G401.6 (cell line): Measurements from ENCODE around the gene NFU1.

Experiments
- FAIRE-seq: peaks from 2 replicates; lab custom pipeline; 2012; peaks lifted over from hg19 to GRCh38; lab: Jason Lieb, UNC

NFU1 gene

DNA sequence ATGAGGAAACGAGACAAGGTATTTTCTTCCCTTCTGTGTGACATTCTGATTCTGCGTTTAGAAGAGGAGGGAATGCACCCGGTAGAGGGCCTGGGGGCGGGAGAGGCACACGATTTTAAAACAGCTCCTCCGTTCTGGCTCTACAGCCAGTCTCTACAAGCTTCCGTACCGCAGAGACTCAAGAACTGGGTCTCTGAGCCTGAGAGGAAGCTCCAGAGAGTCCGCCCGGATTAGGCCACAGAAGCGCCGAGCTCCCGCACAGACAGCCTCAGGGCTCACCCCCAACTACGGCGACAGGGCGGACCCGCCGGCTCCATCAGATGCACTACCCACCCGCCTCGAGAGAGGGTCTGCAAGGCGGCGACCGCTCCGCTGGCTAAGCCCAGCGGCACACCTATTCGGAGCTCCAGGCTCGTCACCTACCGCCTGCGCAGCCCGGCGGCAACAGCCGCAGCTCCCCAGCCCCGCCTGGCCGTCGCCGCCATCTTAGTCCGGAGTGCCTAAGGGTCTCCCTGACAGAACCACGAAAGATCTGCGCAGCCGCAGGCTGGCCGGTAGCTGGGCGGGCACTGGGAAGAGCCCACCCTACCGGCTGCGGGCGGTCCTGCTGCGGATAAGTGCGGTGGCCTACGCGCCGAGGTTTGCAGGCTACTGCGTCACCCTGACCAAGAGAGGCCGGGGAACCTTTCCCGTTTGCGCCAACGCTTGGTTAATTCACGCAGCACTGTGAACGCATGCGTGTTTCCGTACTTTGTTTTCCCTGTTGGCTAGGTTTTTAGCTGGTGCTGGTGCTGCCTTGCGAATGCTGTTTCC lies at the start of gene NFU1:
Gene NFU1, minus strand, starts transcription at position 498 of the 813 bp plus-strand sequence. Its CDS starts 13 bp downstream, at position 485.
- FAIRE-seq = peak; percentile 90

DNA sequence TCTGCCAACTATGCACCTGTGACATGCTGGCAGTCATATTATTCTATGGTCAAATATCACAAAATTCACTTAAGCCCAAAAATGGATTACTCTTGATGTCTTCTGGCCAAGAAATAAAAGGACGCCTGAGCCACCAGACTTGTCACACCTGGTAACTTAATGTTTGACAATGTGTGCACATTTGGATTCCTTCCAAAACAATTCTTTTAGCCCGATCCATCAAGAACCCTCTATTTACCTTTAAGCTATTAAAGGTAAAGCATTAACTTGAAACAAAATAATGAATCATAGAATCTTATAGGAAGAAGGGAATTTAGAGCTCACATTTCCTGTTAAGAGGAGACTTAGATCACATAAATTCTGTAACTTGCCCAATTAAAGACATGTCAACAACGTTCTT lies 46.5 kb upstream of the NFU1 start:
- FAIRE-seq = no peak

- FAIRE-seq = no peak
Observed at GRCh38 chr2:69483024-69483423, 45.8 kb upstream of the NFU1 start.

DNA sequence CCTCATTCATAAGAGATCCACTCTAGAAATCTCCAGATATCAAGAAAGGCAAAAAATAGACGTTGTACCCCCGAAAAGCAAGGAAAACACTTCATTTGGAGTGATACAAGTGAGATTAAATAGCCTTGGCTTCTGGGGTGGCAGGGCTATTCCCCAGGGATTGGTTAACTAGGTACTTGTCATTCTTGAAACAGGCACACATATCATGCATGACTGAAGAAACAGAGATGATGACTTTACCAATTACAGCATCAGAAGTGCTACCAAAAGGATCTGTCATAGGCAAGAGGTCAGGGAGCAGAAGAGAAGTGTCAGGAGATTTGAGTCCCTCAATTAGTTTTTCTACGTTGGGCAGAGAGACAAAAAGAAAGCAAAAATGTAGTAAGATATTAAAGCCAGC lies 45.2 kb upstream of the NFU1 start:
- no peak for FAIRE-seq

- no peak for FAIRE-seq
Observed at GRCh38 chr2:69481421-69481820, 44.2 kb upstream of the NFU1 start.

DNA sequence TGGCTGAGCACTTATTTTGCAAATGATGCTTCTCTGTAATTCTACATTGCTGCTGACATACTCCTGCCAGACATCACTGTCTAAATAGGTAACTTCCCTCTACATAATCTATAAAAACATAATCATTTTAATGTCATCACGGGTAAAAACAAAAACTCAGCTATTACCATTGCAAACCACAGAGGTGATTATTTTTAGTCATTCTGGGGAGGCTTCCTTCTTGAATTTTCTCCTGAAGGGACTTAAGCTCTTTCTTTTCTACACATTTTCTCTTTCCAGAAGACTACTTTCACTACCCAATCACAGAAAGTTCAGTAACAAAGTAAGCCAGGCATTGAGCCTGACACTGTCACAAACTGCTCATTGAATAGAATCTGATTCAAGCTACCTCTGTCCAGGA lies 40.4 kb upstream of the NFU1 start:
- no peak for FAIRE-seq

DNA sequence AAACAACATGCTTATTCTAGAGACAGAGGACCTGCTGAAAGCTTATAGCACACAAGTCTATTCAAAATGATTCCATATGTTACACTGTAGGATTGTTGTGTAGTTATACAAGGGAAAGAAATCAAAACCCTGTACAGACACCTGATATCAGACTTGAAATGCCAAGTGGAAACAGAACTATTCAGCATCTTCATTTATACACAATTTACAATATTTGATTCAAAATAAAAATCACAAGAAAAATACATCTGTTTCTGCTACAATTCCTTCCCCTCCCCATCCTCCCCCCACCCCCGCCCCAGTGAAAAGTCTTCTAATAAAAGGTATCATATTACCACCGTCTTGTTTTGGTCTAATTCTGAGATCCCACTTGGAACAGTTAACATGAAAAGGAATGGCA lies 37.5 kb upstream of the NFU1 start:
- no peak for FAIRE-seq

GRCh38 chr2:69471793-69472192 lies 34.6 kb upstream of the NFU1 start:
- no peak for FAIRE-seq

DNA sequence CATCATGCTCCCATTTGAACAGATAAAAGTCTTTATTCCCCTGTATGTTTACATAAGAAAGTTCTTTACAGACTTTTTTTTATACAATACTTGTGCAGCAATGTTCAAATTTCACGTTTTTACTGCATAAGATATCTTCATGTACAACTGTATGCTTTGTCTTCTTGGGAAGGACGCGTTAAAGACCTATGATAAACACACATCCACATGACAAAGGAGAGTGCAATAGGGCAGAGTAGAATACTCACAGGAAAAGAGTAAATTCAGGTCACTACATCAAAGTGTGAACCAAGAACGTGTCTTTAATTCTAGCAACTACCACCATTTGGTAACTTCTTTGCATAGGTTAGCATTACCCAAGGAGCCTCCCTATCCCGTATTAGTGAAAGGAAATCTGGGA lies 33.7 kb upstream of the NFU1 start:
- no peak for FAIRE-seq

- no peak for FAIRE-seq
Observed at GRCh38 chr2:69469784-69470183, 32.5 kb upstream of the NFU1 start.

DNA sequence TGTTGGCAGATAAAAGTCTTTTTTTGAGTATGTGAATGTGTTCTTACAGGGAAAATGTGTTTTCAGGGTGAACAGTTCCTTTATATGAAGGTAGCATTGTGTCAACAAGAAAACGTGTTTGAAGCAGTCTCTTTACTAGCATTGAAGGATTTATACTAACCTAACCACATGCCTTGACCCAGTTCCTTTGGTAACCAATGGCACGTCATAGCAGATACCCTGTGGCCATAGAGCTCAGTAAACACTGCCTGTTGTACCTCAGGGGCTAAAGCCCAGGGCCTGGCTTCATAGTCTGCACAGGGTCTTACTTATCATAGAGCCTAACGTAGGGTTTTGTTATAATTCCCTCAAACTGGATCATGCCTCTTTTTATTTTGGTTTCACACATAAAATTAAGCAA lies 32.1 kb upstream of the NFU1 start:
- no peak for FAIRE-seq

DNA sequence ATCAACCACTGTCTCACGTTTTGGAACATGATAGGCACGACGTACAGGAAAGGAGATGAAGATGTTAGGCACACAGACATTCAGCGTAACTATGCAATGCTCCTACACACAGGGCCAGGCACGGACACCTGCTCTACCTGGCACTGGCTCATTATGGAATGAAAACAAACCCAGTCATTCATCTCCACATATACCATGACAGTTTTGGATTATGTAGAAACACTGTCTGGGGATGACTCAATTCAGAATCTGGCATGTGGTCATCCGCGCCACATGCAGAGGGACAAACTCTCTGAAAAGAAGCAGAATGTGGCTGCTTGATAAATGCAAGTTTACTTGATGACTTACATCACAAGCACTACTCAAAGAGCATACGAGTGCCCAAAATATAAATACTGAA lies 29.5 kb upstream of the NFU1 start:
- no peak for FAIRE-seq

- FAIRE-seq = no peak
Observed at GRCh38 chr2:69465513-69466456, 28.6 kb upstream of the NFU1 start.

DNA sequence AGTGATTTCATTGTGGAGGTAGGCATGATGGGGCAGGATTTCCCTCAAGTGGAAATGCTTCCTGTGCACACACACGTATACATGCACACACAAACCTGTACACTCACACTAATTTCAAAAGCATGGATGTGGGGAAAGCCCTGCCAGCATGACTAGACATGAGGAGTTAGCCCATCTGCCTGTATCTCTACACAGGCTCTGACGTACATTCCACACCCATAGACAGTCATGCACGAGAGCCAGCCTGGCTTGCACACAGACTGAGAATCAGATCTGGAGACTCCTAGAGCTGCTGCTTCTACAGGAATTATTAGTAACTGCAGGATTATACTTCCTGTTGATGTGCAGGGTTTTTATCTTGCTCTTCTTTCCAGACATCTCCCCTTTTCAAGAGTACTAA lies 27.3 kb upstream of the NFU1 start:
- no peak for FAIRE-seq

GRCh38 chr2:69462780-69463179 lies 25.5 kb upstream of the NFU1 start:
- FAIRE-seq = no peak

GRCh38 chr2:69461404-69461803 lies 24.2 kb upstream of the NFU1 start:
- no peak for FAIRE-seq

- no peak for FAIRE-seq
Observed at GRCh38 chr2:69459936-69460335, 22.7 kb upstream of the NFU1 start.

- no peak for FAIRE-seq
Observed at GRCh38 chr2:69456950-69457445, 19.8 kb upstream of the NFU1 start.

GRCh38 chr2:69456154-69456553 lies 18.9 kb upstream of the NFU1 start:
- FAIRE-seq = no peak

DNA sequence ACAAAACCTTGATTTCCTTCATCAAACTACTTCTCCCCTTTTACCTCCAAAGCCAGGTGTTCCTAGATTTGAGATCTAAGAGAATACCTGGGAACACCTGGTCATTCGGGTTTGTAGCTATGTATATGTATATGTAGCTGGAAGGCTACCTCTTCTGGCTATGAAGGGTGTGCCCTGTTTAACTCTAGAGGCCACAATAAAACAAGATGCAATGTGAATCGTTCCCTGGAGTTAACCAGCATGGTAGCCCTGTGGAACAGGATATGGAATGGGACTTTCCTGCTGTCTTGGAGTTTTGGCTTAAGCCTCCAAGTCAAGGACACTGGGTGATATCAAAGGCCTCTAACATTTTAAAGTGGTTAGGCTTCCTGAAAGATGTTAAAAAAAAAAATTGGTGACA lies 17.7 kb upstream of the NFU1 start:
- FAIRE-seq = no peak

- FAIRE-seq = no peak
Observed at GRCh38 chr2:69453475-69454129, 16.4 kb upstream of the NFU1 start.

- FAIRE-seq = no peak
Observed at GRCh38 chr2:69452687-69453086, 15.5 kb upstream of the NFU1 start.
